ENCODE data around the gene KCNH6. TPM values are rescaled to one million over a fixed set of nuclear protein-coding genes. Genes with fewer than 3 reads are reported as not detected.

KCNH6 gene
- total RNA-seq, 4 donors from 2014 or later, result not detected

DNA sequence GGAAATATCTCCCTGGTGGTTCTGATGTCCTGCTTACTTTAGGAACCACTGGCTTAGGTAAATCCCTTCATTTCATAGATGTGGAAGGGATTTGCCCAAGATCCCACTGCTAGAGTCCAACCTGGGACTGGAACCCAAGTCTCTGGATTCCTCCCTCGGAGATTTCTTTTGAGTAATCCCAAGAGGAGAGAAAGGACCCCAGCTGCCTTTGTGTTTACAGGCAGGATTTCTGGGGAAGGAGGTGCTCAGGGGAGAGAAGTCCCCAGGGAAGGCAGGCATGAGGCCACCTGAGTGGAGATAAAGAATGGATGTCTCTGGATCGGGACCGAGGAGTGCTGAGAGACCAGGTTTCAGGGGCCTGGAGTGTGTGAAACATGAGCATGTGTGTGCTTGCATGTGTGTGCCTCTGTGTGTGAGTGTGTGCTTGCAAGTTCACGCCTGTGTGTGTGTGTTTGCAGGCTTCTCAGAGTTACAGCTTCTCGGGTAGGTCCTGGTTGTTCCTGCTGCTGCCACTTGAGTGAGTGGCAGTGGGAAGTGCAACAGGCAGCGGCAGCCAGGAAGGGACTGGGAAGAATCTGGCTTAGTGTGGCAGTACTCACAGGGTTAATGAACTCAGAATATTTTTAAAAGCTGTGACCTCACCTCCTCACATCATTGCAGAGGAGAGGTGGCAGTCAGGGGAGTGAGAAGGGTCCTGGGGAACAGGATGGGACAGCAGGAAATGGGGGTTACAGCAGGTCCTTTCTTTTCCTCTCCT, 2.2 kb downstream of the KCNH6 start:
- H3K36me3 ChIP-seq, result no peaks in the 10 kb centered on the region
- no peak for DNase-seq (ENCODE audit: low spot score in 2 of 2)
- TF ChIP-seq POLR2A (IDR thresholded peaks at IDR 0.05), result no peak
- TF ChIP-seq CTCF (IDR thresholded peaks at IDR 0.05), result no peak
- TF ChIP-seq EP300 (IDR thresholded peaks at IDR 0.05), result no peak
- no peak overlapping the region for H3K4me3 ChIP-seq
- H3K4me1 ChIP-seq, result peaks cover 0 to 8% (median 0%) of the 10 kb centered on the region in 4 donors
- peaks cover 0 to 32% of the 10 kb centered on the region in 2 donors for H3K27me3 ChIP-seq
- WGBS, 2 donors, result 57 to 60% methylated on average over 6 of the region's 6 CpGs
- no peaks in the 10 kb centered on the region for H3K9me3 ChIP-seq
- no peak overlapping the region for H3K27ac ChIP-seq

DNA sequence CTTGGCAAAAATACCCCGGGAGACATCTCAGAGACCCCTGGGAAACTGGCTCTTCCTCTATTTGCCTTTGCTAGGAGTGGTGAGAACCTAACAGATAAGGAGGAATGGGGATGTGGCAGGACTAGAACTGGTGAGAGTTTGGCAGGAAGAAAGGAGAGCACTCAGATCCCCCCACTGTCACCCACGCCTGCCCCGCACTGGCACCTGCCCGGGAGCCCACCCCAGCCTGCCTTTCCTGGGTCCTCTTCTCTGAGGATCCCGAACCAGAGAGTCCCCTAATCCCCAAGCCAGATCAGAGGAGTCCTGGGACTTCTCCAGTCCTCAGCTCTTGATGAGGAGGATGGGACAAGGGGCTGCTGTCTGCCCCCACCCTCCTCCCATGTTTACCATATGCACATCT, 3.7 kb downstream of the KCNH6 start:
- no peak for TF ChIP-seq CTCF (IDR thresholded peaks at IDR 0.05)
- TF ChIP-seq POLR2A (IDR thresholded peaks at IDR 0.05), result no peak
- no peak for TF ChIP-seq EP300 (IDR thresholded peaks at IDR 0.05)
- Histone ChIP-seq H3K4me1 (peaks cover 0 to 8% (median 0%) of the 10 kb centered on the region in 4 donors), H3K27ac (no peak overlapping the region), H3K9me3 (no peaks in the 10 kb centered on the region), H3K27me3 (peaks cover 0 to 27% of the 10 kb centered on the region in 2 donors), H3K36me3 (no peaks in the 10 kb centered on the region), H3K4me3 (no peak overlapping the region)
- DNase-seq (ENCODE audit: low spot score in 2 of 2), result no peak
- WGBS, 2 donors, result 74 to 77% methylated on average over 5 of the region's 5 CpGs

- Histone ChIP-seq H3K36me3 (no peaks in the 10 kb centered on the region), H3K4me3 (no peak overlapping the region), H3K27me3 (peaks cover 0 to 27% of the 10 kb centered on the region in 2 donors), H3K27ac (no peak overlapping the region), H3K9me3 (no peaks in the 10 kb centered on the region), H3K4me1 (peaks cover 0 to 3% (median 0%) of the 10 kb centered on the region in 4 donors)
- TF ChIP-seq EP300 (IDR thresholded peaks at IDR 0.05), result no peak
- no peak for TF ChIP-seq CTCF (IDR thresholded peaks at IDR 0.05)
- TF ChIP-seq POLR2A (IDR thresholded peaks at IDR 0.05), result no peak
- 84 to 86% methylated on average over 9 of the region's 9 CpGs for WGBS, 2 donors
- no peak for DNase-seq (ENCODE audit: low spot score in 2 of 2)
These were observed 5.0 kb downstream of the KCNH6 start for GRCh38 chr17:63528183-63528582.

GRCh38 chr17:63529711-63530556, 6.8 kb downstream of the KCNH6 start:
- H3K4me3 ChIP-seq, result no peak overlapping the region
- no peak for DNase-seq (ENCODE audit: low spot score in 2 of 2)
- no peaks in the 10 kb centered on the region for H3K4me1 ChIP-seq
- TF ChIP-seq POLR2A (IDR thresholded peaks at IDR 0.05), result no peak
- no peak for TF ChIP-seq EP300 (IDR thresholded peaks at IDR 0.05)
- TF ChIP-seq CTCF (IDR thresholded peaks at IDR 0.05), result no peak
- WGBS, 2 donors, result 87 to 88% methylated on average over 23 to 24 of the region's 26 CpGs
- H3K27me3 ChIP-seq, result peaks cover 0 to 10% of the 10 kb centered on the region in 2 donors
- no peak overlapping the region for H3K27ac ChIP-seq
- no peaks in the 10 kb centered on the region for H3K36me3 ChIP-seq
- H3K9me3 ChIP-seq, result no peaks in the 10 kb centered on the region

DNA sequence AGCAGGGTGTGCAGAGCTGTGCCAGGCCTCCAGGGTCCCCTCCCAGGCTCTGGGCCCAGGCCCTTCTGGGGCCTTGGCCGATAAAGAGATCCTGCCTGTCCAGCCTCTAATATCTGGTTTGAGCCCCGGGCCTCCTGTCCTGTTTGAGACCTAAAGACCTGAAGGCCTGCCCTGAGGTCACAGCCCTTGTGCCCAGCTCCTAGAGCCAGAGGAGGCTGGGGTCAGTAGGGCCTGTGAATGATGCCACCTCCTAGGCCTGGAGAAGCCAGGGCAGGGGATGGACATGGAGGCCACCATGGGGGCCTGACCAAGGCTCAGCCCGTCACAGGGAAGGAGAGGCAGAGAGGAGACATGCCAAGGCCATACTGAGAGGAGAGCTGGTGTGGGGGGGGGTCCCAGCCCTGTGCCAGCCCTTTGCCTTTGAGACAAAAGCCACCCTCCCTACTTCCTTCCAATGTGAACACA, 7.4 kb downstream of the KCNH6 start:
- Histone ChIP-seq H3K4me1 (no peaks in the 10 kb centered on the region), H3K36me3 (no peaks in the 10 kb centered on the region), H3K27ac (no peak overlapping the region), H3K9me3 (no peaks in the 10 kb centered on the region), H3K4me3 (no peak overlapping the region), H3K27me3 (peaks cover 0 to 5% of the 10 kb centered on the region in 2 donors)
- no peak for DNase-seq (ENCODE audit: low spot score in 2 of 2)
- WGBS, 2 donors, result 60 to 68% methylated on average over 1 to 3 of the region's 3 CpGs
- TF ChIP-seq EP300 (IDR thresholded peaks at IDR 0.05), result no peak
- no peak for TF ChIP-seq CTCF (IDR thresholded peaks at IDR 0.05)
- TF ChIP-seq POLR2A (IDR thresholded peaks at IDR 0.05), result no peak
